Measurements from ENCODE around the gene NUDT14. TPM values are rescaled to one million over a fixed set of nuclear protein-coding genes. Genes with fewer than 3 reads are reported as not detected.

Gene NUDT14
- total RNA-seq, 3 donors from 2014 or later = 26.9 to 46.7 (median 37.9) TPM

- no peaks in the 10 kb centered on the region for H3K9me3 ChIP-seq
- peaks cover 27% of the 10 kb centered on the region for H3K4me1 ChIP-seq (ENCODE audit: low read depth)
- H3K4me3 ChIP-seq = no peak overlapping the region
- no peak for TF ChIP-seq CTCF (IDR thresholded peaks at IDR 0.05)
- DNase-seq = no peak
- H3K36me3 ChIP-seq (ENCODE audit: low read depth) = no peaks in the 10 kb centered on the region
- intact Hi-C loops (cut with DNase I, micrococcal nuclease) = loop anchor here (5.0 kb wide), 2 partner anchors 82 to 152 kb away; no protein-coding TSS in a partner anchor
- ATAC-seq = no peak
These were observed 19.5 kb upstream of the NUDT14 start for GRCh38 chr14:105200641-105201040.

- intact Hi-C loops (cut with DNase I, micrococcal nuclease) = loop anchor here (5.0 kb wide), 2 partner anchors 82 to 152 kb away; no protein-coding TSS in a partner anchor
- ATAC-seq = no peak
- no peak for DNase-seq
- Histone ChIP-seq H3K4me3 (no peak overlapping the region), H3K4me1 (ENCODE audit: low read depth) (peaks cover 23% of the 10 kb centered on the region), H3K36me3 (ENCODE audit: low read depth) (no peaks in the 10 kb centered on the region), H3K9me3 (no peaks in the 10 kb centered on the region)
- no peak for TF ChIP-seq CTCF (IDR thresholded peaks at IDR 0.05)
These were observed 19.0 kb upstream of the NUDT14 start for GRCh38 chr14:105200074-105200473.

GRCh38 chr14:105199093-105199492 lies 18.0 kb upstream of the NUDT14 start:
- no peak for ATAC-seq
- no peak overlapping the region for H3K4me3 ChIP-seq
- intact Hi-C loops (cut with DNase I, micrococcal nuclease) = no loop called here
- H3K9me3 ChIP-seq = no peaks in the 10 kb centered on the region
- peaks cover 16% of the 10 kb centered on the region for H3K4me1 ChIP-seq (ENCODE audit: low read depth)
- no peaks in the 10 kb centered on the region for H3K36me3 ChIP-seq (ENCODE audit: low read depth)
- no peak for DNase-seq
- TF ChIP-seq CTCF (IDR thresholded peaks at IDR 0.05) = no peak

GRCh38 chr14:105198588-105198987 lies 17.5 kb upstream of the NUDT14 start:
- no peak for ATAC-seq
- TF ChIP-seq CTCF (IDR thresholded peaks at IDR 0.05) = no peak
- intact Hi-C loops (cut with DNase I, micrococcal nuclease) = no loop called here
- Histone ChIP-seq H3K4me3 (no peak overlapping the region), H3K36me3 (ENCODE audit: low read depth) (no peaks in the 10 kb centered on the region), H3K9me3 (no peaks in the 10 kb centered on the region), H3K4me1 (ENCODE audit: low read depth) (peaks cover 16% of the 10 kb centered on the region)
- DNase-seq = no peak

GRCh38 chr14:105197211-105197641 lies 16.1 kb upstream of the NUDT14 start:
- intact Hi-C loops (cut with DNase I, micrococcal nuclease) = no loop called here
- ATAC-seq (no peak), DNase-seq (no peak)
- no peak for TF ChIP-seq CTCF (IDR thresholded peaks at IDR 0.05)
- Histone ChIP-seq H3K36me3 (ENCODE audit: low read depth) (no peaks in the 10 kb centered on the region), H3K4me3 (no peak overlapping the region), H3K9me3 (no peaks in the 10 kb centered on the region), H3K4me1 (ENCODE audit: low read depth) (peaks cover 16% of the 10 kb centered on the region)
